ENCODE data around the gene MERTK. TPM values are rescaled to one million over a fixed set of nuclear protein-coding genes. Genes with fewer than 3 reads are reported as not detected.

MERTK gene
- total RNA-seq, 1 donor from 2014 or later: 3.2 TPM

DNA sequence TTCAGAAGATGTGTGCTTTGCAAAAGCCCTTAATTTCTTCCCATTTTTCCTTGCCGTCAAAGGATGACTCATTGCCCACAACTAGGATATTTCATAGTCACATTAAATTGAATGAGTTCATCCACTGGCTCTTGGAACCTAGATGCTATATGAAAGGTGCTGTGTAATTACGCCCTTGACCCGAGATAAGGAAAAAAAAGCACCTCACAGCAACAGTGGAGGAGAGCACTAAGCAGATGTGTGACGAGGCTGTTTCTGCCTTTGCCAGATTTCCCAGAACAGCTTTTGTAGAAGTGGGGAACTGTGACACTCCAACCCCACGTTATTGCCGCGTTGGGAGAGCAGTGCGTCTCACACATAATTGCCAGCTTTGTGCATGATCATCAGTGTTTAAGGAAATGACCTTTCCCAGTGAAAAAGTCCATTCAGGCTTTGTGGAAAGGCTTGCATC lies 123.4 kb downstream of the MERTK start:
- Mint-ChIP-seq H3K27me3 (ENCODE audit: low read depth) (no peaks in the 10 kb centered on the region), H3K4me3 (ENCODE audit: unreplicated experiment) (no peak overlapping the region), H3K9me3 (ENCODE audit: low read depth) (no peaks in the 10 kb centered on the region), H3K4me1 (ENCODE audit: low read depth) (no peaks in the 10 kb centered on the region), H3K27ac (ENCODE audit: unreplicated experiment) (no peak overlapping the region), H3K36me3 (ENCODE audit: low read depth) (peaks cover 11% of the 10 kb centered on the region)
- TF ChIP-seq, protein P1, sequence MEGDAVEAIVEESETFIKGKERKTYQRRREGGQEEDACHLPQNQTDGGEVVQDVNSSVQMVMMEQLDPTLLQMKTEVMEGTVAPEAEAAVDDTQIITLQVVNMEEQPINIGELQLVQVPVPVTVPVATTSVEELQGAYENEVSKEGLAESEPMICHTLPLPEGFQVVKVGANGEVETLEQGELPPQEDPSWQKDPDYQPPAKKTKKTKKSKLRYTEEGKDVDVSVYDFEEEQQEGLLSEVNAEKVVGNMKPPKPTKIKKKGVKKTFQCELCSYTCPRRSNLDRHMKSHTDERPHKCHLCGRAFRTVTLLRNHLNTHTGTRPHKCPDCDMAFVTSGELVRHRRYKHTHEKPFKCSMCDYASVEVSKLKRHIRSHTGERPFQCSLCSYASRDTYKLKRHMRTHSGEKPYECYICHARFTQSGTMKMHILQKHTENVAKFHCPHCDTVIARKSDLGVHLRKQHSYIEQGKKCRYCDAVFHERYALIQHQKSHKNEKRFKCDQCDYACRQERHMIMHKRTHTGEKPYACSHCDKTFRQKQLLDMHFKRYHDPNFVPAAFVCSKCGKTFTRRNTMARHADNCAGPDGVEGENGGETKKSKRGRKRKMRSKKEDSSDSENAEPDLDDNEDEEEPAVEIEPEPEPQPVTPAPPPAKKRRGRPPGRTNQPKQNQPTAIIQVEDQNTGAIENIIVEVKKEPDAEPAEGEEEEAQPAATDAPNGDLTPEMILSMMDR (IDR thresholded peaks at IDR 0.05): no peak
- DNase-seq (ENCODE audit: low spot score): no peak

DNA sequence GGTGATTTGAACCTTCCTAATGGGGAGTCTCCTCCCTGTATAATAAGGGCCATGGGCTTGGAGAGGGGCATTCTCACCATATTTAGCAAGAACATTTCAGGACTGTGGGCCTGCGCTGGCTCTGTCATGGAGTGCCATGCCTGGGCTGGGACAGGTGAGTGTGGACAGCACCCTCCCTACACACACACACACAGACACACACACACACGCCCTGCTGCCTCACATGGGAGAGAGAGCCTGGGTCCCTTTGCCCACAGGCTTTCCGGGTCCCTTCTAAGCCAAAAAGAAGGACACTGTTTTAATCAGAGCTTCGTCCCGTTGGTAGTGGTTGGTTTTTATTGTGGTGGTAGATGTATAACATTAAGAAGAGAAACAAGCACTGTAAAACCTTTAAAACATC lies 125.3 kb downstream of the MERTK start:
- Mint-ChIP-seq H3K4me3 (ENCODE audit: unreplicated experiment) (no peak overlapping the region), H3K27ac (ENCODE audit: unreplicated experiment) (no peak overlapping the region), H3K9me3 (ENCODE audit: low read depth) (no peaks in the 10 kb centered on the region), H3K36me3 (ENCODE audit: low read depth) (peaks cover 7% of the 10 kb centered on the region), H3K27me3 (ENCODE audit: low read depth) (no peaks in the 10 kb centered on the region), H3K4me1 (ENCODE audit: low read depth) (no peaks in the 10 kb centered on the region)
- no peak for DNase-seq (ENCODE audit: low spot score)
- TF ChIP-seq, protein P1 (IDR thresholded peaks at IDR 0.05): no peak

DNA sequence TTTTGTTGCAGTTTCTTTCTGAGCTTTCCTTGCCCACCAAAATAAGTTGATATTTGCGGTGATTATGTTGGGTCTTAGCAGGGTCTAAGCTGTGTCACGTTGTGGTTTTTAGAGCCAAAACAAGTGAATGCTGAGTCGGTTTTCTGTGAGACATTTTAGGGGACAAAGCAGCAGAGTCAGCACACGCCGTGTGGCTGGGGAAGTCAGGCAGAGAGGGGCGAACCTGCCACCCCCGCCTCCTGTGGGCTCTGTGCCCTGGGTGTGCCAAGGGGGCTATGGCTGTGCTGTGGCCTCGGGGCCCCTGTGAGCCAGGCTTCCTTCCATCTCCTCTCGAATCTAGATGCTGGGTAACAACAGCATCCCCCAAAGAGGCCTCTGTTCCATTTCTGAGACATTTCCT lies 125.8 kb downstream of the MERTK start:
- DNase-seq (ENCODE audit: low spot score): no peak
- Mint-ChIP-seq H3K4me3 (ENCODE audit: unreplicated experiment) (no peak overlapping the region), H3K27me3 (ENCODE audit: low read depth) (no peaks in the 10 kb centered on the region), H3K4me1 (ENCODE audit: low read depth) (no peaks in the 10 kb centered on the region), H3K27ac (ENCODE audit: unreplicated experiment) (no peak overlapping the region), H3K36me3 (ENCODE audit: low read depth) (peaks cover 7% of the 10 kb centered on the region), H3K9me3 (ENCODE audit: low read depth) (no peaks in the 10 kb centered on the region)
- TF ChIP-seq, protein P1 (IDR thresholded peaks at IDR 0.05): no peak

DNA sequence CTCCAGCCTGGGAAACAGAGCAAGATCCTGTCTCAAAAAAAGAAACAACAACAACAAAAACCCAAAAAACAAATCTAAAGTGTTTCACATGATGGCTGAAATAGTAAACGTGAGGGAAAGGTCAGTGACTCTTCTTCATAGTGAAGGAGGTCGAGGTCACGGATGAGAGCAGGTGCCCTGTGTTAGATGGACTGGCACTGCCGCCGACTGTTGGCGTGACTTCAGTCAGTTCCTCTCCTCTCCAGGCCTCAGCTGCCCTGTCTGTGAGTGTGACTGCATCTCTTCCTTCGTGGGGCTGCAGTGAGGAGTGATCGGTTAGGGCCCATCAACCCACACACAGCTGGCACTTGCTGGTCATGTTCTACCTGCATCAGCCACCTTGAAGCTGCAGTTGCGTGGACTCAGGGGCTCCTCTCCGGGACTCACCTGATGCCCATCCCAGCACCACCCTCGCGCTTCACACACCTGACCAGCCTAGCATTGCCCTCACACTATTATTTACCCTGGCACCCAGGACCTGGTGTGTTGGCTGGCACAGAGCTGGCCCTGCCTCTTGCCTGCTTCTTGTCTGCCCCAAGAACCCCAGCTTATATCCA lies 126.6 kb downstream of the MERTK start:
- TF ChIP-seq, protein P1 (IDR thresholded peaks at IDR 0.05): no peak
- H3K9me3 Mint-ChIP-seq (ENCODE audit: low read depth): no peaks in the 10 kb centered on the region
- H3K27me3 Mint-ChIP-seq (ENCODE audit: low read depth): no peaks in the 10 kb centered on the region
- H3K4me1 Mint-ChIP-seq (ENCODE audit: low read depth): no peaks in the 10 kb centered on the region
- H3K27ac Mint-ChIP-seq (ENCODE audit: unreplicated experiment): no peak overlapping the region
- H3K4me3 Mint-ChIP-seq (ENCODE audit: unreplicated experiment): no peak overlapping the region
- peaks cover 4% of the 10 kb centered on the region for H3K36me3 Mint-ChIP-seq (ENCODE audit: low read depth)
- DNase-seq (ENCODE audit: low spot score): no peak

DNA sequence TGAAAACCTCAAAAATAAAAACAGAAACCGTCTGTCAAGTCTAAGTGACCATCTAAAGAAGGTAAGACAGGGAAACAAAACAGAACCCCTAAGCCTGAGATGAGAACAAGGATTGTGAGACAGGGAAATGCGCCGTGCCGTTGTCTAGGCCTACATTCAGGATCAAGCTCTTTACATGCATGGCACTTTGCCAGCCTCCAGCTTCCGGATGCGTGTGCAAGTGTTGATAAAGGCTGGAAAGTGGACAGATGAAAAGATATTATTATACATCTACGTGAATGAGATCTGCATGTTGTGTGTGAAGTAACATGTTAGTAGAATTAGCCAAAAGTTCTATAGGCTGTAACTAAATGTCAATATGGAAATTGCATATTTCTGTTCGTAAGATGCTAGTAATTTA lies 128.1 kb downstream of the MERTK start:
- DNase-seq (ENCODE audit: low spot score): no peak
- Mint-ChIP-seq H3K9me3 (ENCODE audit: low read depth) (no peaks in the 10 kb centered on the region), H3K4me3 (ENCODE audit: unreplicated experiment) (no peak overlapping the region), H3K36me3 (ENCODE audit: low read depth) (peaks cover 2% of the 10 kb centered on the region), H3K27me3 (ENCODE audit: low read depth) (no peaks in the 10 kb centered on the region), H3K4me1 (ENCODE audit: low read depth) (peaks cover 1% of the 10 kb centered on the region), H3K27ac (ENCODE audit: unreplicated experiment) (no peak overlapping the region)
- TF ChIP-seq, protein P1 (IDR thresholded peaks at IDR 0.05): no peak
